H1 (cell line): Measurements from ENCODE around the gene CYBB.

Experiments used
- CHD2 ChIP-seq: IDR thresholded peaks from 2 replicates; pipeline ENCODE4 v1.6.1; 2012; ENCODE audit warnings: low read length, improper control_type of control experiment
- CTCF ChIP-seq, 3 experiments: IDR thresholded peaks; 1 replicate in 2 of 3; 2 replicates in 1 of 3; pipeline versions ENCODE4 v1.5.1 to v1.6.1; 2011; ENCODE audit warnings: low read length in 3 of 3, mild to moderate bottlenecking in 3 of 3, inconsistent platforms in 2 of 3, low read depth in 1 of 3, moderate library complexity in 1 of 3; ENCODE audit not compliant: insufficient read depth in 1 of 3; ENCODE audit errors: control extremely low read depth in 1 of 3
- EP300 ChIP-seq, 2 experiments: IDR thresholded peaks; 1 replicate in 1 of 2; 2 replicates in 1 of 2; pipeline ENCODE4 v1.6.1; 2011 to 2012; ENCODE audit warnings: low read depth in 2 of 2, low read length in 2 of 2, mild to moderate bottlenecking in 2 of 2, borderline replicate concordance in 1 of 2, inconsistent platforms in 1 of 2, moderate library complexity in 1 of 2
- EZH2 ChIP-seq: fragments of 200-600 bp; sonication (generic); IDR thresholded peaks from 2 replicates; pipeline ENCODE4 v1.7.1; 2012; ENCODE audit warnings: low read depth, mild to moderate bottlenecking, moderate library complexity, low read length, inconsistent platforms; ENCODE audit not compliant: severe bottlenecking
- MAX ChIP-seq: IDR thresholded peaks from 2 replicates; pipeline ENCODE4 v1.6.1; 2012; ENCODE audit warnings: inconsistent platforms
- NRF1 ChIP-seq: IDR thresholded peaks from 2 replicates; pipeline ENCODE4 v1.6.1; 2011; ENCODE audit warnings: mild to moderate bottlenecking, low read depth, low read length, improper control_type of control experiment
- POLR2A ChIP-seq, 2 experiments: IDR thresholded peaks; 1 replicate in 1 of 2; 2 replicates in 1 of 2; pipeline ENCODE4 v1.6.1; 2011; ENCODE audit warnings: low read depth in 2 of 2, low read length in 2 of 2, mild to moderate bottlenecking in 2 of 2; ENCODE audit errors: control extremely low read depth in 1 of 2
- POLR2AphosphoS5 ChIP-seq: IDR thresholded peaks from 2 replicates; pipeline ENCODE4 v1.6.1; 2011; ENCODE audit warnings: low read depth, low read length
- RFX5 ChIP-seq: IDR thresholded peaks from 2 replicates; pipeline ENCODE4 v1.6.1; 2011; ENCODE audit warnings: low read depth, low read length, improper control_type of control experiment, borderline replicate concordance
- SP1 ChIP-seq: IDR thresholded peaks from 2 replicates; pipeline ENCODE4 v1.6.1; 2011; ENCODE audit warnings: low read depth, low read length
- TAF1 ChIP-seq: IDR thresholded peaks from 2 replicates; pipeline ENCODE4 v1.6.1; 2011; ENCODE audit warnings: mild to moderate bottlenecking, low read depth, low read length
- TAF7 ChIP-seq: optimal IDR thresholded peaks from 2 replicates; pipeline ENCODE3; 2011; ENCODE audit warnings: low read depth, mild to moderate bottlenecking, inconsistent platforms, low read length, moderate library complexity, borderline replicate concordance
- TF ChIP-seq, protein P1 (sequence below): IDR thresholded peaks from 2 replicates; pipeline ENCODE4 v1.6.1; 2012; ENCODE audit warnings: inconsistent platforms

- TF ChIP-seq EP300 (IDR thresholded peaks at IDR 0.05; ENCODE audit: borderline replicate concordance in 1 of 2, low read depth in 2 of 2, low read length in 2 of 2) (no peak), CTCF (IDR thresholded peaks at IDR 0.05; ENCODE audit: control extremely low read depth in 1 of 3, insufficient read depth in 1 of 3, low read depth in 1 of 3, low read length in 3 of 3) (no peak), SP1 (no peak), POLR2A (IDR thresholded peaks at IDR 0.05; ENCODE audit: control extremely low read depth in 1 of 2, low read depth in 2 of 2, low read length in 2 of 2) (no peak), POLR2AphosphoS5 (no peak), NRF1 (no peak), MAX (no peak), RFX5 (no peak), EZH2 (no peak), TAF7 (no peak), TAF1 (no peak), CHD2 (no peak)
- TF ChIP-seq, protein P1, sequence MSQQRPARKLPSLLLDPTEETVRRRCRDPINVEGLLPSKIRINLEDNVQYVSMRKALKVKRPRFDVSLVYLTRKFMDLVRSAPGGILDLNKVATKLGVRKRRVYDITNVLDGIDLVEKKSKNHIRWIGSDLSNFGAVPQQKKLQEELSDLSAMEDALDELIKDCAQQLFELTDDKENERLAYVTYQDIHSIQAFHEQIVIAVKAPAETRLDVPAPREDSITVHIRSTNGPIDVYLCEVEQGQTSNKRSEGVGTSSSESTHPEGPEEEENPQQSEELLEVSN = no peak
Measured at GRCh38 chrX:37752936-37753335, 26.9 kb upstream of the CYBB start.
